GM19023 (cell line): Measurements from ENCODE around the gene KRTAP19-1.

Experiments used
- ATAC-seq: cut with Tn5 transposase; IDR thresholded peaks from one replicate; pipeline ENCODE4 v1.9.1; 2021; ENCODE audit warnings: mild to moderate bottlenecking, moderate library complexity; ENCODE audit not compliant: unreplicated experiment

KRTAP19-1 gene

GRCh38 chr21:30430170-30430655 lies 50.0 kb downstream of the KRTAP19-1 start, which contains the start of gene KRTAP13-4:
Gene KRTAP13-4 (plus strand): TSS chr21:30430220. CDS start chr21:30430276, 56 bp downstream.
- ATAC-seq = no peak
